Cardiac fibroblast (primary cell): ENCODE data around the gene EYA4.

ENCODE experiments used
- DNase-seq, 2 donors: peaks; one replicate each; pipeline versions ENCODE4 v3.0.0 to v3.0.0-alpha.2; 2010; ENCODE audit warnings: low read depth in 2 of 2
- H3K4me3 ChIP-seq, 2 donors: replicated peaks in 1 of 2; 1 replicate in 1 of 2; 2 replicates in 1 of 2; pipeline ENCODE4 v1.5.1; 2011; ENCODE audit warnings: low read depth in 2 of 2, low read length in 2 of 2, mild to moderate bottlenecking in 2 of 2, moderate library complexity in 1 of 2
- TF ChIP-seq, protein P1 (sequence below): IDR thresholded peaks from one replicate; pipeline ENCODE4 v1.5.1; 2011; ENCODE audit warnings: low read depth, mild to moderate bottlenecking, low read length, inconsistent platforms

Gene EYA4

DNA sequence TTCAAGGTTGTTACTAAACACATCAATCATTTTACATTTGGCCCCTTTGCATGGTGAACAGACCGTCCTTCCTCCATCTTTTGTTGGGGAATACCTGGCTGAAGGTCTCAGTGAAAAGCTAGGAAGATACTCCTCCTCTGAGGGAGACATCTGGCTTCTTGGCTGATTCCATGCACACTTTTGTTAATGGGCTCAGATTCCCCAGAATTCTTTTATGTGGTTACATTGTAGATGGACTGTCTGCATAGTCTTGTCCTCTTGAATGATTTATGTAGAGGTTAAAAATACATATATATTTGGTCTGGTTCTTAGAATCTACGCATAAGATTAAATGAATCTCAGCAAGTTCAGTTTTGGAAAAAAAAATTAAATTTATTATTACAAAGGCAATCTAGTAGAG is 167.0 kb downstream of the EYA4 start:
- H3K4me3 ChIP-seq: no peak overlapping the region
- DNase-seq: no peak
- TF ChIP-seq, protein P1, sequence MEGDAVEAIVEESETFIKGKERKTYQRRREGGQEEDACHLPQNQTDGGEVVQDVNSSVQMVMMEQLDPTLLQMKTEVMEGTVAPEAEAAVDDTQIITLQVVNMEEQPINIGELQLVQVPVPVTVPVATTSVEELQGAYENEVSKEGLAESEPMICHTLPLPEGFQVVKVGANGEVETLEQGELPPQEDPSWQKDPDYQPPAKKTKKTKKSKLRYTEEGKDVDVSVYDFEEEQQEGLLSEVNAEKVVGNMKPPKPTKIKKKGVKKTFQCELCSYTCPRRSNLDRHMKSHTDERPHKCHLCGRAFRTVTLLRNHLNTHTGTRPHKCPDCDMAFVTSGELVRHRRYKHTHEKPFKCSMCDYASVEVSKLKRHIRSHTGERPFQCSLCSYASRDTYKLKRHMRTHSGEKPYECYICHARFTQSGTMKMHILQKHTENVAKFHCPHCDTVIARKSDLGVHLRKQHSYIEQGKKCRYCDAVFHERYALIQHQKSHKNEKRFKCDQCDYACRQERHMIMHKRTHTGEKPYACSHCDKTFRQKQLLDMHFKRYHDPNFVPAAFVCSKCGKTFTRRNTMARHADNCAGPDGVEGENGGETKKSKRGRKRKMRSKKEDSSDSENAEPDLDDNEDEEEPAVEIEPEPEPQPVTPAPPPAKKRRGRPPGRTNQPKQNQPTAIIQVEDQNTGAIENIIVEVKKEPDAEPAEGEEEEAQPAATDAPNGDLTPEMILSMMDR: no peak

DNA sequence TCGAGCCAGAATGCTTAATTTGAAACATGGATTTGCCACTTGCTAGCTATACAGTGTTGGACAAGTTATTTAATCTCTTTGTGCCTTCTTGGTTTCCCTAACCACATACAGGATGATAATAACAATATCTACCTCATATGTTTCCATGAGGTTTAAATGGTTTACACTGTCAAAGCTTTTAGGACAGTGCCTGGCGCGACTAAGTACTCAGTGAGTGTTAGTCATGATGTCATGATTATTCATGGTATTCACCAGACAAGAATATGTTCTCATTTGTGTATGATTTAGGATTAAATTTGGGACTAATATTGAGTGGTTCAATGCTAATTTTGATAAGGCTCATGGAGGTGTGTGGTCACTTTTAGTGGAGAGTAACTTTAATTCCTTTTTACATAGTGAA is 167.4 kb downstream of the EYA4 start:
- TF ChIP-seq, protein P1: no peak

DNA sequence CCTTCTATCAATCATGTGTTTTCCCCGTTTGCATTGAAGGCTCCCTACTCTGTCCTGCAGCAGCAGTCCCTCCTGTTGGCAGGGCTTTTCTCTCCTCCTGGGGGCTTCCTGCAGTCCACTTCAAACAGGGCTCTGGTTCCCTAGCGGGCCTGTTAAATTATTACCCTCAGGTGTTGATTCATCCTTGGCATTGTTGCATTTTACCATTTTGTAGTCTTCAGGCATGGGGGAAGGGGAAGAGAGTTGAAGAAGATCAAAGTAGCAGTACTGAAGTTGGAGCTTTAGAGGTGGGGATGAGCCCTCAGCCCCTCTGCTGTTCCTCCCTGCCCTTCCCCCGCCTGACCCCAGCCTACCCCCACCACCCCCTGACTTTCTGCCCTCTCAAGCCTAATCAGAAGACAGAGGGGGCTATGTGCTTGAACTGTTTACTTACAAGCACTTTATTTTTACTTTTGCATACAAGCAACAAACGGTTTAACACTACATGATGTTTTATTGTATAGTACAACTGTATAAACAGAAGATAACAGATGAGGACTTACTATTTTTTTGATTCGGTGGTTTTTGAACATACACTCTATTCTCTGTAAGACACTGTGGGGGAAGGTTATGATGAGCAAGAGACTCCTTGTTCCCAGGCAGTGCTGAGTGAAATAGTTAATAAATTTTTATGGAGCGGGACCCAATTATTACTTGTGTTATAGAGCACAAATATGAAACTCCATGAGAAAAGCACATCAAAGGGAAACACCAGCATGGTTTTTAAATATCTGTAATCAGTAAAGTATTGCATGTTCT is 169.7 kb downstream of the EYA4 start:
- no peak overlapping the region for H3K4me3 ChIP-seq
- no peak for DNase-seq
- TF ChIP-seq, protein P1: no peak

More for the DNA sequence above, 167.4 kb downstream of the EYA4 start:
- no peak overlapping the region for H3K4me3 ChIP-seq
- no peak for DNase-seq

DNA sequence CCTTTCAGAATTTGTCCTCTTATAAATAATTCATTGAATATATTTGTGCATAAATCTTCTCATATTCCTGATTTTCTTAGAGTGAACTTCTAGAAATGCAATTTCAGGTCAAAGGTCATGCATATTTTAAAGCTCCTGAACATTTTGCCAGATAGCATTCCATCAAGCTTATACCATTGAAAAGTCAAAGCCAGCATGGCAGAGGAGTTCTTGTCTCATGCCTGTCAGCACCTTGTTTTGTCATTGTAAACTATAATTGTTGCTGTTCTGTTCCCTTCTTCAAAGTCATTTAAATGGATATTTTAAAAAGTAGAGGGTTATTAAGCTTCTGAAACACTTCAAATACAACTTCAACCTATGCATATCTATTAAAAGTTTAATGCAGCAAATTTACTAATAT is 170.6 kb downstream of the EYA4 start:
- DNase-seq: no peak
- H3K4me3 ChIP-seq: no peak overlapping the region
- TF ChIP-seq, protein P1: no peak

DNA sequence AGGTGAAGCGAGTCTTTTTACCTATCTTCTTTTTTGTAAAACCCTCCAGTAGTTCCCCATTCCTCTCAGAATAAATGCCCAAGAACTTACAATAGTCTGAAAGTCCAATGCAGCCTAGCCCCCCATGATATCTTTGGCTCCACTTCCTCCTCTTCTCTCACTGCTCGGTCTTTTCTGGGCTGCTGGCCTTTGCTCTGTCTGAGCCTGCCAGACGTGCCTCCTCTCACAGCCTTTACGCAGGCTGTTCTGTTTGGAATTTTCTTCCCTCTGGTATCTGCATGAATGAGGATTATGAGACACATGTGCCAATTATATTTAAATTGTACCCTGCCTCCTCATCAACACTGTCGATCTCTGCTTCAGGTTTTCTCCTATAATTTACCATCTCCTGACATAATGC is 174.1 kb downstream of the EYA4 start:
- no peak for DNase-seq
- H3K4me3 ChIP-seq: no peak overlapping the region
- TF ChIP-seq, protein P1: no peak

DNA sequence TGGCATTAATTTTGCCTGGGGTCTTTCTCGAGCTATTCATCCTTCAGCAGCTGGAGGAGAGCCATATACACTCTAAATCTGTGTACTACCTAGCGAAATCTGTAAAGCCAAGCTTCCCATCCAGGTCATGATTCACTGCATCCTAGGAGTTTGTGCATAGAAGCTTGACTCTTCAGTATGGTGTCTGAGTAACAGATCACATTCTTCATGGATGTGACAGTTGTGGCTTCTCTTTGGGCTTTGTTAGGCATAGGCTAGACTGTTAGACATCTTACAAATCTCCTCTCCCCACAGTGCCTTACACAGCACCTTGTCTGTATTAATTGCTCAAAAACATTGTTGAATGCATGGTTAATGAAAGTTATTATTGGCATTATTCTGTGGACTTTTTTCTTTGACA is 177.0 kb downstream of the EYA4 start:
- TF ChIP-seq, protein P1: no peak
- DNase-seq: no peak

DNA sequence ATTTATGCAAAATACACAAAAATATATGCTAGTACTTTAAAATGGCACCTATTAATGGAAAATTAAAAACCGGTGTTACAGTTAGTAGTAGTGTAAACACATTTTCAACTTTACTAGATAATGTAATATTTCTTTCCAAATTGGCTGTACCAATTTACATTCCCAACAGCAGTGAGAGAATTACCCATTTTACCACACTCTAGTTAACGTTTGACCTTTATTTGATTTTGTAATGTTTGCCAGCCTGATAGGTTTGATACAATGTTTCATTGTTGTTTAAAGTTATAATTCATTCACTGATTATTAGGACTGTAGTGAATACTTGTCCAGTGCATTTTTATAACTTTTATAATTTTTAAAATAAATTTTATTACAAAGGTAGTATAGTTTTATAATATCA is 182.1 kb downstream of the EYA4 start:
- DNase-seq: no peak
- no peak overlapping the region for H3K4me3 ChIP-seq
- TF ChIP-seq, protein P1: no peak

More for the DNA sequence above, 177.0 kb downstream of the EYA4 start:
- no peak overlapping the region for H3K4me3 ChIP-seq
